ENCODE measurements around the gene TMED10.

TMED10 gene

DNA sequence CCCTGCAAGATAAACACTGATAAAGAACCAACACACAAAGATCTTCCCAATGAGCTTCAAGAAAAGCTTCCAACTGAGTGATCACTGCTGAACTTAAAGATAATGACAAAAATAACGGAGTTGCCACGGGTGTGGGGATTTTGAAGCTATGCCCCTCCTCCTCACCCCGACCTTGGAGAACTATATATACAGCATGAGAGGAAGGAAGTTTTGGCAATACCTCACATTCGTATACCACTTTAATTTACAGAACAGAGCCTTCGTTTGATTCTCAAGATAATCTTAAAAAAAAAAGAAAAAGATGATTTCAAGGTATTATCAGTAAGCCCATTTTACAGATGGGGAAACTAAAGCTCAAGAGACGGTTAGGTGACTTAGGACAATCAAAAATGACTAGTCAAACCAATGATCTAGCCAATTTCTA is 50.3 kb downstream of the TMED10 start:
- DNase-seq = peak; percentile 36

DNA sequence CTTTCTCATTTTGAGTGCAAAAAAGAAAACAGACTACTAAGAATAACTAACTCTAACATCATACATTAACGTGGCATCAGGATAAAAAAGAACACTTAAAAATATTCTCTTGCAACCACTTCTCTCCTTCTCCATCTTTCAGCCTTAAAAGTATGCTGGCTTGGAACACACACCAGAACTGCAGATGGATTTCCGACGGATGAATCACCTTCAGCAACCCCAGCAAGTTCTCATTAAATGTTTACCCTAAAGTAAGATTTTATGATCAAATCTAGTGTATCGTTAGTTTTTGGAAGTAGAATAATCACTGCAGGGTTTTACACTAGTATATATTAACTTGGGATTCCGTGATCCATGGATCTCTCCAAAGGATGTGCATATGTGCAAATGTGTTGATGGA is 50.8 kb downstream of the TMED10 start:
- DNase-seq = peak; percentile 46

DNA sequence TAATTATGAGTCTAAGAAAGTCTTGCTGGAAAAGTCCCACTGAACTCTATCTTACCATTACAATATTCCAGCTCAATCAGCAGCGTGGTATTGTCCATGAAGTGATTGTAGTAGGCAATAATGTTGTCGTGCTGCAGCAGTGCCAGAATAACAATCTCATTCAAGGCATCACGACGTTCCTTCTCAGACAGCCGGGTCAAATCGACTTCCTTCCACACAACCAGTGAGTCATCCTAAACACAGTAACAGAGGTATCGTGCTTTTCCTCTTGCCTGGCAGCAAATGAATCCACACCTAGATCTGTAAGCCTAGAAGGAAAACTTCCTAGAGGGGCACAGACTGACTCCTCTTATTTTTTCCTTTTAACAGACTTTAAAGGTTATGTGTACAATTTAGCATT is 52.4 kb downstream of the TMED10 start:
- peak; percentile 74 for DNase-seq

DNA sequence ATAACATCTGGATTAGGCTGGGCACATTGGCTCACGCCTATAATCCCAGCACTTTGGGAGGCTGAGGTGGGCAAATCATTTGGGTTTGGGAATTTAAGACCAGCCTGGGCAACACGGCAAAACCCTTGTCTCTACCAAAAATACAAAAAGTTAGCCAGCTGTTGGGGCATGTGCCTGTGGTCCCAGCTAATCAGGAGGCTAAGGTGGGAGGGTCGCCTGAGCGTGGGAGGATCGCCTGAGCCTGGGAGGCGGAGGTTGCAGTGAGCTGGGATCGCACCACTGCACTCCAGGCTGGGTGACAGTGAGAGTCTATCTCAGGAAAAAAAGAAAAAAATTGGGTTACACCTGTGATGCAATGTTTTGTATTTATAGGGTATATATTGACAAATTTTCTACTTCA is 54.9 kb downstream of the TMED10 start:
- DNase-seq = no peak

DNA sequence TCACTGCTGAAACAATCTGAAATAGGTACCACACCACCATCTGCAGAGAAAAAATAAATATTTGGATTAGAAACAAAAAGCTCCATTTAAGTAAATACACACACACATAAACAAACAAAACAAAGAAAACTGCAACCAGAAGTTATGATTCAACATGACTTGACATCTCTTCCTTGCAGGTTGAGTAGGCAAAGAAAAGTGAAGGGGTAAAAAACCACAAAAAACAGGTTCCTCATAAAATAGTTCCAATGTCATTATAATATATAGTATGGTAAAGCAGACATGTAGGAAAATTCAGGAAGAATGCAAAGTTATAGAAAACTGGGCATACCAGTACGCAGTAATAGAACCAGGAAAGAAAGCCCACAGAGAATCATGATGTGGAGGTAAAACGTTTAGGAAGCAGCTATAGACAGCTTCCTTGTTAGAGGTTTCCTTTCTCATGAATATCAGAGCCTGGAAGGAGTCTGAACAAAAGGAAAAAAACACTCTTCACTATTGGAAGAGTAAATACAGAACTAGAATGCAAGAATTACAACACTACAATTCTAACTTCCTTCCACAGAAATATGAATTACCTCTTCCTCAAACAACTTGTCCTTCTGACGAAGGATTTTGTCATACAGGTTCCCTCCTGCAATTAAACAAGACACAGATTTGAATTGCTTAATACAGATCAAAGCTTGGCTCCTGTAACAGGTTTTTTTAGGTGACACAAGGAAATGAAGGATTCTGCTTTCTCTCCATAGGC is 55.7 kb downstream of the TMED10 start:
- peak; percentile 69 for DNase-seq

DNA sequence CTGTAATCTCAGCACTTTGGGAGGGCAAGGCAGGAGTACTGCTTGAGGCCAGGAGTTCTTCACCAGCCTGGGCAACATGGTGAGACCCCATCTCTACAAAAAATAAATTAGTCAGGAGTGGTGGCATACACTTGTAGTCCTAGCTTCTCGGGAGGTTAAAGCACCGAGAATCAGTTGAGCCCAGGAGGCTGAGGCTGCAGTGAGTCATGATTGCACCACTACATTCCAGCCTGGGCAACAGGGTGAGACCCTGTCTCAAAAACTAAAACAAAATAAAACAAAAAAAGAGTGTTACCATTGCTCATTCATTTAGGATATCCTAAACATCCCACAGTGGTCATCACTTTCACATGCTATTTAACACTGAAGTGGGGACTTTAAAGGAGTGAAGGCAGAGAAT is 57.4 kb downstream of the TMED10 start:
- no peak for DNase-seq

DNA sequence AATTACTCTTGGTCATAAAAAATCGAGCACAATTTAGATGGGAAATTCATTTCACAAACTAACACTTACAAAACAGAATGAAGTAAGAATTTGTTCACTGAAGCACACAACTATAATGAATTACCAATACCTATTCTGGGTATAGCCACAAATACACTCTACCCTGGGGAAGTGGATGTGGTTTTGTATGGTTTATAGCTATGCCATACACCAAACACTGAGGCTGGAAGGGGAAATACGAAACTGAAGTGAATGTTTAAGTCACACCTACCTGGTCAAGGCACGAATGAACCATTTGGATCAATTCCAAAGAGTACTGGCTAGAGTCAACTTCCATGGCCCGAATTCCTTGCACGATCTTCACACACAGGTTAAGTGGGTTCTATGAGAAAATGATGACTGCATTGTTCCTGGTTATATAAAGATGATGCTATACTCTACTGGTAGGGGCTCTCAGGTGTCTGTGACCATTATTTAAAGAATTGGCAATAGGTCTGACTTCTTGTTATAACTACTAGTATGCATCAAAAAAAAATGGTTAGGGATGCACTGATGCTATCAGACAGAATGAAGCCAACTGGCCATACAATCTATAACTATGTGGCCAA is 62.4 kb downstream of the TMED10 start:
- no peak for DNase-seq

DNA sequence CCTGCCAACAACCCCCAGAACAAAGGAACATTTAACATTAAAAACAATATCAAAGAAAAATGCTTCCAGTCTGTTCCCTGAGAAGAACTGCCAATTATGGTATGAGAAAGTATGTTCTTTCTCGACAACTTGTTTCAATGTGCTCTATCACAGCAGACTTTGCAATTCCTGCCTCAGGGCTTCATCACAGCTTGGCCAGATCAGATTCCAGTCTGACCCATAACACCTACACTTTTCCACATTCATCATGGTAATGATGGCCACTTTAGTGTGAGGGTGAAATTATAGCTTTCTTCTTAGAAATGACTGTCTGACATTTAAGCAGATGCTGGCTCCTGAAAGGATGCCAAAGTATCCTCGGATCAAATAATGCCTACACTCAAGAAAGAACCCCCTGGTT is 66.5 kb downstream of the TMED10 start:
- DNase-seq = no peak

DNA sequence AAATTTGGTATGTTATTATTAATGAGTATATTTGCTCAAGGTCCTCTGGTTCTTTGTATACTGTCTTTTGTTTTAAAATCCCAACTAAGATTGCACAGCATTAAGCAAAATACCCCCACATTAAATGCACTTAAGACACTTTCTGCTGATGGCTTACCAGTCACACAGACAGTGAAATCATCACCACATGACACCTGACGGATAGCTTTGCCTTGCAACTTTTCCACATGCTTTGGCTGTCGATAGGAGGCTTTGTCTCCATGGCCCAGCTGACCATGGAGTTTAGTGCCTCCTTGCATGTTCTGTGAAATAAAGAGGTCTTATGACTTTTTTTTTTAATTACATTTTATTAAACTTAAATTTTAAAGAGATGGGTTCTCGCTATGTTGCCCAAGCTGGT is 69.2 kb downstream of the TMED10 start:
- DNase-seq = peak; percentile 50

DNA sequence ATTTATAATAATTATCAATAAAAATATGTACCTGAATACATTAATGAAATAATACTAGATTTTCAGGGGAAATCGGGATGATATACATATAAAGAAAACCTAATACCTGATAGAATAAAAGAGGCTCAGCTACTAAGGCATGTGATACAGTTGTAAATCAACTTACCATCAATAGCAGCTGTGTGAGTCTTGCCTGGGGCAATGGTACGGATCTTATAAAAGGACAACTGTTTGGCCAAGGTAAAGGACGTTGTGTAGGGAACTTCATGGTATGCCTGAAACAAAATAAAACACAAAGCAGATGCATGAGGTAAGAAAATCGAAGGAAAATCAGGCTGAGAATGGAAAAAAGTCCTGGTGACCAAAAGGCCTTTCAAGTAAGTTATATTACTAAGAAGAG is 74.9 kb downstream of the TMED10 start:
- no peak for DNase-seq

DNA sequence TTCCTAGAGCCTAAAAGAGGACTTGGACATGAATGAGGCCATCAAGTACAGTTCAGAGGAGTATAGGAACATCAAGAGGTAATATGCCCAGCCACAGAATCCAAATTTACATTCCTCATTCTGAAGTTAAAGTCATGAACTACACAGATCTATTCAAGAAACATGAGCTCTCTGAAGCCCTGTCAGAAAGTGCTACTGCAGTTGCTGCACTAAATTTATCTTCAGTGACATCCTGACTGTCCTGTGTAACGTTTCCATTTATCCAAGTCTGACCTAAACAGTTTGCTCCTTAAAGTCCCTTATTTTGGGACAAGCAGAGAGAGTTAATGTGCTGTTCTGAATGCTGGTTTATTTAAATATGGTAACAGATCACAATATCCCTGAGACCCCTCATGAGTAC is 77.7 kb downstream of the TMED10 start:
- no peak for DNase-seq

DNA sequence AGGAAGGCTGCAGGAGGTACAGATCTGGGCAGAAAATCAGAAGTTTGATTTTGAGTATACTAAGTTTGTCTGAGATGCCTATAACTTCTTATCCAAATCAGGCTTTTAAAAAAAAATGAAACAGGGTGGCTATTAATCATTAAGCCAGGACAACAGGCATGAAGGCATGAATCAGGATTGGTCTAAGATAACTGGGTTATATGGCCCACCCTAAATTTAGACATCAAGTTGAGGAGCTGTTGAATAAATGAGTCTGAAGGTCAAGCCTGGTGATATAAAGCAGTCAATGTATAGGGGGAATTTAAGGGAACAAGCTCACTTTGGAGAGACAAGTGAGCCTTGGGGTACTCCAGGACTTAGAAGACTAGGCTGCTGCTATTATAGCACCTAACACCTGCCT is 78.2 kb downstream of the TMED10 start:
- no peak for DNase-seq

DNA sequence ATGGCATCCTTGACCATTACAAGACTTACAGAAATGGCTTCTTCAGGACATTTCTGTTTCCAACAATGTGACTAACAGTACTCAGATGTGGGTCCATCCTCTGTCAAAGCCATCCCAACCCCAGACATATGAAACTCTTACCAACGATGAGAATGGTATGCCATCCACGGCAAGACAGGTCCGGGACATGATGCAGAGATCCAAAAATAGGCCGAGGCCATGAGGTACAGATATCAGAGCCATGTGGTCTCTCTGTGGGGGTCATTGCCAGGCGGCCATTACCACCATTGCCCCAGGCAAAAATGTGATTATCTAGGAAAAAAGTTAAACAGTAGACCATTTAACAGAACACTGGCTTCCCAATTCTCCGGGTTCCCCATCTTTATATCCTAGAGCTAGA is 79.5 kb downstream of the TMED10 start:
- no peak for DNase-seq

DNA sequence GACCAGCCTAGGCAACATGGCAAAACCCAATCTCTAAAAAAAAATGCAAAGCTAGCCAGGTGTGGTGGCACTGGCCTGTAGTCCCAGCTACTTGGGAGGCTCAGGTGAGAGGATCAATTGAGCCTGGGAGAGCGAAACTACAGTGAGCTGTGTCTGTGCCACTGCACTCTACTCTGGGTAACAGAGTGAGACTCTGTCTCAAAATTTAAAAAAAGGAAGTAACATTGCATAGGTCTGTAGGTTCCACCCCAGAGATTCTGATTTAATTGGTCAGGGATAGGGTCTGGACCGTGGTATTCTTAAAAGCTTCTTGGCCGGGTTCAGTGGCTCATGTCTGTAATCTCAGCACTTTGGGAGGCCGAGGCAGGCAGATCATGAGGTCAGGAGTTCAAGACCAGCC is 80.7 kb downstream of the TMED10 start:
- DNase-seq = no peak

DNA sequence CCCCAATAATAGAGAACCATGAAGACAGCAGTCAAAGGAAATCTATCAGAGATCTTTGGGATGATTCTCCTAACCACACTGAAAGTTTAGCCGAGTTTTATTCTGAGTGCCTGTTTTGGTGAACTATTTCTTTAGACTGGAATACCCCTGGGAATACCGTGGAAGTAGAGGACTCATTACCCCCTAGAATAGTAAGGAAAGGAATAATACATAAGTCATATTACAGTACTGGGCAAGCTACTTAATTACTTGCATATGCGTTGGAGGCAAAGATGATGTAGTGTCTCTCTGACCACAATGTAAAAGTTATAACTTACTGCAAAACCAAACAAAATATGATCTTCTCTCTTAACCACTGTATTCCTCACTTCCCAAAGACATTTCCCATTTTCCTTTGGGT is 81.5 kb downstream of the TMED10 start:
- no peak for DNase-seq

DNA sequence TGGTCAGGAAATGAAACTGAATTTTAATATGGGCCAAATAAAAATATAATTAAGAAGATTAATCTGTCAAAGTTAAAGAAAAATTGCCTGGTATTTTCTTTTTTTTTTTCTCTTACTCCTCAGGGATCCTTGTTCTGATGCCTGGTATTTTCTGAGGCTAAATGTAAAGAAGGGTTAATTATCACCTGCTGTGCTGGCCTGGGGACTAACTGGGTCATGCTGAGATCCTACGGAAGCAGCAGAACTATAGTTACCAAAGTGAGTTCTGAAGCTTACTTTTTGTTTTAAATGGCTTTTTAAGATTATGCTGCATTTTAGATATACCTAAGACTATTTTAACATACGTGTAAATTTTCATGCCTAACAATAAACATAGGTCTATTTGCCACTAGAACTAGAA is 83.7 kb downstream of the TMED10 start:
- DNase-seq = no peak

DNA sequence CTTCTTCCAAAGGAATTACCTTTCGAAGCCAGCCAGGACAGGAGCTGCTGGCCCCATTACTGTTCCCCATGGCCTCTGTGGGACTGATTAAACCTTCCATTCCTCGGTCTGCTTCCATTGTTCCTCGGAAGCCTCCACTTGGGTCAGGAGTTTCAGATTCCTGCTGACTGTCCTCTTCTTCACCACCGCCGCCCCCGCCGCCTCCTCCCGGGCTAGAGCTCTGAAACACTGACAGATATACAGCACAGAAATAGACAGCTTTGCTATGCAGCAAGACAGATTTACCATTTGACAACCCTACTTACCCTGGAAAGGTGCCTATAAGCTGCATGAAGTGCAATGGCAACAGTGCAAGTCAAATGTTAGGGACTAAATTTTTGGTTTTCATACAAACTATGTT is 85.2 kb downstream of the TMED10 start:
- no peak for DNase-seq

DNA sequence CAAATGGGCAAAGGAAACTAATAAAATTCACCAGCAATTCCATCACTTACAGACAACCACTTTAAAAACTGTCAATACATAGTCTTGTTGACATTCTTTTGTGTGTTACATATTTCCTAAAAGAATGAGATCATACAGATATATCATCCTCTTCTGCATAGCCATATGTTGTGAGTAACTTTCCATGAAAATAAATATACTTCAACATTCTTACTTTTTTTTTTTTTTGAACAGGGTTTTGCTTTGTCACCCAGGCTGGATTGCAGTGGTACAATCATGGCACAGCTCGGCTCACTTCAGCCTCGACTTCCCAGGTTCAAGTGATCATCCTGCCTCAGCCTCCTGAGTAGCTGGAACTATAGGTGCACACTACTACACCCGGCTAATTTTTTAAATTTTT is 86.1 kb downstream of the TMED10 start:
- DNase-seq = no peak

DNA sequence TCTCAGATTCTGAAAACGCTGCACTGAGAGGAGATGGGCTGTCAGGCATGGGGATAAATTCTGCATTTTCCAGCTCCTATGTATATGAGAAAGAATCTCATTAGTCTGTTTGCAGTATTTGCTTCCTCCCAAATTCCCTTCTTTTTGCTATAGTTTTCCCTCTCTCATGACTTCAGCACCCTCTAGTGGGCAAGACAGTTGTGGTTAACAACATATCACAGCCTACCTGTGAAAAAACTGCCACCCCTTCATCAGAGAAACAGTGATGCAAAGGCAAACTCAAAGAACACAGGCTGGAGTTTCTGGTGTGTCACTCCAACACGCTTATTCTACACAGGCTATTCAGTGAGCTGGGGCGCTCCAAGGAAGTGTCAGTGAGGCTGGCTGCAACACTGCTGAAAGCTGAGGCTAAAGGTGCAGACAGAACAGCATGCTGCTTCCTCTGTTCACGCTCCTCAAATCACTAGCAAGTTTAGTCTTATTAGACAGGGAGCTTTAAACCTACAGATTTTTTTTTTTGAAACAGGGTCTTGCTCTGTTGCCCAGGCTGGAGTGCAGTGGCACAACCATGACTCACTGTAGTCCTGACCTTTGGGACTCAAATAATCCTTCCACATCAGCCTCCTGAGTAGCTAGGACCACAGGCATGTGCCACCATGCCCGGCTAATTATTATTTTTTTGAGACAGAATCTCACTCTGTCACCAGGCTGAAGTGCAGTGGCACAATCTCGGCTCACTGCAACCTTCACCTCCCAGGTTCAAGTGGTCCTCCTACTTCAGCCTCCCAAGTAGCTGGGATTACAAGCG is 87.6 kb downstream of the TMED10 start:
- DNase-seq = peak; percentile 63

DNA sequence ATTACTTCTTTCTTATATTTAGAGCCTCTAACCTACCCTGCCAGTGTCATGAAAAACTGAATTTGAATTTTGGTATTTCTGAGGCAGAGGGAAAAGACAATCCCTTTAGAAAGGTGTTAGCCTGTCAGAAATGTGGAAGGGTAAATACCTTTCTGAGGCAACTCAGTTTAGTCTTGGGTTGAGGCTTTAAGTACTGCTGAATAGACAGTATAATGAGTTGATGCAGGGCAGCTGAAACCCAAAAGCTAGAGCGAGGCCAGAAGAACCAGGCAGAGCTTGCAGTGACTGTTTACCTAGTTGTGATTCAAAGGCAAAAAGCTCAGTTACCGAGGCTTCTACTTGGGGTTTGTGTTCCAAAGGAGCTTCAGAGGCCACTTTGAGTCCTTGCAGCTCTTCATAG is 88.3 kb downstream of the TMED10 start:
- DNase-seq = no peak

DNA sequence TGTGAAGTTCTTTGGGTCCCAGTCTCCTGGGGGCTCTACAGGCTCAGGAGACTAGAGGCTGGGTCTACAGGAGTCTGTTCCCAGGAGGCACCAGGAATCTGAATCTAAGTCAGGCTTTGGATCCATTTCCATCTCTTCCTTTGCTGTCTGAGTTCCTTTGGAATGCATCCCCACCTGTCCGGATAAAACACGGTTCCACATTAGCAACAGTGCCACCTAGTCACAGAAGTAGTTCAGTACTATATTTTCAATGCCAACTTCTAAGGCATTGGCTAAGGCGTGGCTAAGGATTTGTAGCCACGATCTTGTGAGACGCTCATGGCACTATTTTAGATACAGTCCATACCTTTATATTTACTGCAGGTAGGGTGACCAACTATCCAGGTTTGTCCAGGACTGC is 91.9 kb downstream of the TMED10 start:
- DNase-seq = no peak

DNA sequence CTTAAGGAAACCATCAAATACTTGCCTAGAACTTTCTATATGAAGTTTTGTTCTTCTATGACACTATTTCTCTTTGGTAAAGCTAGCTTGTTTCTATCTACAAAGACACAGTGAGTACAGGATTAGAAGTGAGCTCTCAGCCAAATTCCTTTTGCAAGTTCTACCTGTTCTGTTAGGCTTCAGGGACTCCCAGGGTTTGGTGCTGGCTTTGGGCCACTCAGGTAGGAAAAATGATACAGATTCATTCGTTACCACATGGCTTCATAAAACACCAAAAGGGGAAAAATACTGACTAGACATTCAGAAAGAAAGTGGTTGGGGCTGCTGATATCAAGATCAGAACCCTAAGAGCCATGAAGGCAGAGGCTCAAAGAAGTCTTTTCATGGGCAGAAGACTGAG is 93.1 kb downstream of the TMED10 start:
- DNase-seq = no peak

DNA sequence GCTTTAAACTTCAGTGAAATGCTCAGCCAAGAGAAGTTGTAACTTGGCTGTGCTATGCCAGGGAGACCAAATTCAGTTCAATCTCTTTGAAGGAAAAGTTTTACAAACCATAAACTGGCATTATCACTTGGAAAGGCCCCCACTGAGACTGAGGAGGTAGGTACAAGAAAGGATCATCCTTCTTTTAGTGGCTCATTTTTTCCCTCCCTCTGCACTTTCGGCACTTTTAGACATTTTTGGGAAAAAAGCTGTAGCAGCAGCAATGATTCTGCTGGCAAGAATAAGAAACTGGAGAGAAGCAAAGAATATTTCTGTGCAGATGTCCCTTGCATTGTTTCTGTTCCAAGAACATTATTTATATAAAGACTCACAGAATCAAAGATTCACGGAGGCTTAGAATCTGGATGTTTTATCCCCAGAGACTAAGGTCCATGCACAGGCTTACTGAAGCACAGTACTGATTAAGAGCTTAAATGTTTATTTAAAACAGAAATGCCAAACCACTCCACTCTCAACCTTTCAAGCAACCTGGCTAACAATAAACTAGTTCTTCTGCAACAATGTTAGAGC is 94.7 kb downstream of the TMED10 start:
- DNase-seq = no peak

Data from inflammatory macrophage treated with lipopolysaccharide for 4 hours (primary cell).